NCI-H1048 (cell line): Measurements from ENCODE around the gene SDR42E2.
"Not testable (repeated sequence)": the region's sequence is repeated elsewhere in the genome, so short reads cannot be mapped to it uniquely, and the experiment has no call there.

Source experiments
- DNase-seq: peaks from one replicate; lab custom pipeline; 2025; lab: John Stamatoyannopoulos, UW

SDR42E2 gene

GRCh38 chr16:22191532-22192260 is 29.4 kb downstream of the SDR42E2 start:
- no peak for DNase-seq

DNA sequence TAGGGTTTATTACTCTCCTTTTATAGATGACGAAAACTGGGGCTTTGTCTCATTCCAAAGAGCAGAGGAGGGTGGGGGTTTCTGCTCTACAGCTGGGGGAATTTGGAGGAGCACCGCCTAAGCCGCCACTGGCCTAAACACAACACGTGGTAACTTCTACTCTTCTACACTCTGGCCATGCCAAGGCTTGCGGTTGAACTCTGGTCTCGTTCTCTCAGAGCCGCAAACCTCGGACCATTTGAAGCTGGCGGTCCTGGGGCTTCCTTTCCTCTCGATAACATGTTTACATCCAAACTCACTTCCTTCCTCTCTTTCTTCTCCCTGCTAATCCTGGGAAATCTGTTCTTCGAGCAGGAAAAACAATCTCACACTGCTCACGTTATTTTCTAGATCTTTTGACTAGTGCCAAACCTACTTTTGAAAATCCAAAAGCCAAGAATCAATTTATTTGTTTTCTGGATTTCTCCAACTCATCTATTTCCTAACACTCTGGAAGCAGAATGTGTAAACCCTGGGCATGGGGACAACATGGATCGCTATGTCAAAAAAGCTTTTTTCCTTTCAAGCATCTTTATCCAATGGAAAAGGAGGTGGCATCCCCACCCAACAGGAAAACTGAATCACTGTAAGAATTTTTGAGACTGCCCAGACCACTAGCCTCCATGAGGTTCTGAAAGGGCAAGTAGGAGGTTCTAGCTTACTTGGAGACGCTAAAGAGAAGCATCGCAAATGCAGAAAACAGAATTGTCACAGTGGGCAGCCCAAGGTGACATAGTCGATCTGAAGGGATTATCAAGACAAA is 30.2 kb downstream of the SDR42E2 start:
- DNase-seq: no peak

- no peak for DNase-seq
Observed at GRCh38 chr16:22193063-22193411, 30.7 kb downstream of the SDR42E2 start.

DNA sequence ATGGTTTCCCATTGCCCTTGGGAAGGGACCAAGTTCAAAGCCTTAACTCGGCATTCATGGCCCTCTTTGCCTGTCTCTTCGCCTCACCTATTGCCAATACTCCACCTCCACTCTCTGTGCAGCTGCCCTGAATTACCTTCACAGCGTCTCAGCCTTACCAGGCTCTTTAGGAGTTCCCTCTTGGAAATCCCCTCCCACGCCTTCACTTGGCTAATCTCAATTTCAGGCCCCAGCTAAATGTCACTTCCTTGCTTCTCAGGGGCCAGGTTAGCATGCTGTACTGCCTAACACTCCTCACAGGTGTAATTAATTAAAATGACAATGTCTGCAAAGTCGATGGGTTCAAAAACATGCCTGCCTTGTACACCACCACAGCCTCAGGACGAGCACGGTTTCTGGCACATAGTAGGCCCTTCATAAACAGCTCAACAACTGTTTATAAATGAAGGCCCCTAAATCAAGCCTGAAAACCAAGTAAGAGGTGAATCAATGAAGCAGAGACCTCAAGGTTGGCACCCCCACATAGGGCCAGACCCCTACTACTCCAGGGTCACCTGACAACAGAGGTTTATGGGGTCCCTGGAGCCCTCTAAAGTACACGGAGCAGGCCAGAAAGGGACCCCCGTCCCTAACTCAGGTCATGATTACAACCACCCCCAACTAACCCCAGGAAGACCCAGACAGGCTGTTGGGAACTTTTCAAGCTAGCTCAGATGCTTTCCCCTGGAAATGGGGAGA is 32.6 kb downstream of the SDR42E2 start:
- no peak for DNase-seq

DNA sequence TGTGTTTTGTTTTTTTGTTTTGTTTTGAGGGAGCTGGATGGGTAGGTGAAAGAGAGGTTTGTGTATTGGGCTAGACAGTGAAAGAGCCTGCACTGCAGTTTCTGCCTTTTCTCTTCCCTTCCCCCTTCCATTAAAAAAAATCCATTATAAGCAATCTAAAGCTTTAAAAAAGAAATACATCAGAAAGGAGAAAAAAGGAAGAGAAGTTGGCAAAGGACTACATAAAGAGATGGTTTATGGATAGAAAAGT is 33.1 kb downstream of the SDR42E2 start:
- DNase-seq: no peak

GRCh38 chr16:22195695-22196558 is 33.6 kb downstream of the SDR42E2 start:
- DNase-seq: no peak

GRCh38 chr16:22196559-22197168 is 34.4 kb downstream of the SDR42E2 start:
- DNase-seq: not testable (repeated sequence)

DNA sequence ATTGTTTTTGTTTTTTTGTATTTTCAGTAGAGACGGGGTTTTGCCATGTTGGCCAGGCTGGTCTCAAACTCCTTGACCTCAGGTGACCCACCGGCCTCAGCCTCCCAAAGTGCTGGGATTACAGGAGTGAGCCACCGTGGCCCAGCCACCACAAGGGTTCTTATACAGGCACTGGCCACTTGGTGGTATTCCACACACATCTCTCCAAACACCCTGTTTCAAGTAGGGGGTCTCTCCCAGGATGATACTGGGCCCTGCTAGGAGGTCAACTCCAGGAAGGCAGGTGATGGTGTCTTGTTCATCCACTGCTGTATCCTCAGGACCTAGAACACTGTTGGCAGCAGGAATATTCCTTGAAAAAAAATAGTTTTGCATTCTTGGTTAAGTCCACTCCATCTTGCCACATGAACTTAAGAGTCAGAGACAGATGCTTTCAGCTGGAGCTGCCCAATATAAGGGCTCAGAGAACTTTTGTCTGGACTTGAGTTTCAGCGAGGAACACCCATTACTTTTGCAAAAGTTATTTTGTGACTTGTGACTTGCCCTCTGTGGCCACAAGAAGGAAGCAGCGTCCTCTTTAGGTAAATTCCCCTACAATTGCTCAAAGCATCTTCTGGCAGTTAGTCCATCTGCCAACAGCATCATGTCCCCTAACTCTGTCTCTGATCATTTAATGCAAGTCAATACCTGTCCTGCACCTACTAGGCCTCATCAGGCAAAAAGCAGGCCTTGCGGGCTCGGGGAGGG is 36.4 kb downstream of the SDR42E2 start:
- DNase-seq: no peak

DNA sequence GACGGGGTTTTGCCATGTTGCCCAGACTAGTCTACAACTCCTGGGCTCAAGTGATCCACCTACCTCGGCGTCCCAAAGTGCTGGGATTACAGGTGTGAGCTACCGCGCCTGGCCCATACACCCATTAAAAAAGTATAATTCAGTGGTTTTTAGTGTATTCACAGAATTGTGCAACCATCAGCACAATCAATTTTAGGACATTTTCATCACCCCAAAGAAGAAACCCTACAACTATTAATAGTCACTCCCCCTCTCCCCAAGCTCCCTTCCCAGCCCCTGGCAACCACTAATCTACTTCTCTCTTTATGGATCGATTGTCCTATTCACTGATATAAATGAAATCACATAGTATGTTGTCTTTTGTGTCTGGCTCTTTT is 39.9 kb downstream of the SDR42E2 start:
- no peak for DNase-seq

GRCh38 chr16:22203091-22203490 is 40.8 kb downstream of the SDR42E2 start:
- no peak for DNase-seq

DNA sequence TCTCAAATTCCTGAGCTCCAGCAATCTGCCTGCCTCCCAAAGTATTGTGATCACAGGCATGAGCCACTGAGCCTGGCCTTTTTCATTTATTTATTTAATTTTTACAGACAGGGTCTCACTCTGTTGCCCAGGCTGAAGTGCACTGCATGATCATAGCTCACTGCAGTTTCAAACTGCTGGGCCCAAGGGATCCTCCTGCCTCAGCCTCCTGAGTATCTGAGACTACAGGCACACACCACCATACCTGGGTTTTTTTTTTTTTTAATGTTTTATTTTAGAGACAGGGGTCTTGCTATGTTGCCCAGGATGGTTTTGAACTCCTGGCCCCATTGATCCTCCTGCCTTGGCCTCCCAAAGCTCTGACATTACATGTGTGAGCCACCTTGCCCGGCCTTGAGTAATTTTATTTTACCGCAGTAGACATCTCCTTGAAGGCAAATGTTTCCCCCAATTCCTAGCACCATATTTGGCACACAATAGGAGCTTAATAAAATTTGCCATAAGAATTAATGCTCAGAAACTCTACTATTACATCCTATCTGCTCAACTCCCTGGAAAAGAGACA is 41.9 kb downstream of the SDR42E2 start:
- DNase-seq: no peak

DNA sequence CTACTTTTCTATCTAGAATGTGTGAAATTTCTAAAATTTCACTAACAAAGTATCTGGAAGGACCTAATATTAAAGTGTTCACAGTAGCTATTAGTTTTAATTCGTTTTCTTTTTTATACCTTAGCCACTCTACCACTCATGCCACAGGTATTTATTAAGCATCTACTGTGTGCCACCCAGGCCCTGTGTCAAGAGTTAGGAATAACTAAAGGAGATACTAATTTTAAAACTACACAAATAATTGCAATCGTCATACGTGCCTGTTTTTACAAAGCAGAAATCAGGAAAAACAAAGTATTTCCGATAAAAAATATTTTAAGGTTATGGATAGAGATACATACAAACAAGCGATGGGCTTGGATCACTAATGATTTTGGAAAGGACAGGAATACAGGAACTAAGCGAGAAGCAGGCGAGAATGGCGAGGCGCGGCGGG is 43.3 kb downstream of the SDR42E2 start:
- DNase-seq: no peak

DNA sequence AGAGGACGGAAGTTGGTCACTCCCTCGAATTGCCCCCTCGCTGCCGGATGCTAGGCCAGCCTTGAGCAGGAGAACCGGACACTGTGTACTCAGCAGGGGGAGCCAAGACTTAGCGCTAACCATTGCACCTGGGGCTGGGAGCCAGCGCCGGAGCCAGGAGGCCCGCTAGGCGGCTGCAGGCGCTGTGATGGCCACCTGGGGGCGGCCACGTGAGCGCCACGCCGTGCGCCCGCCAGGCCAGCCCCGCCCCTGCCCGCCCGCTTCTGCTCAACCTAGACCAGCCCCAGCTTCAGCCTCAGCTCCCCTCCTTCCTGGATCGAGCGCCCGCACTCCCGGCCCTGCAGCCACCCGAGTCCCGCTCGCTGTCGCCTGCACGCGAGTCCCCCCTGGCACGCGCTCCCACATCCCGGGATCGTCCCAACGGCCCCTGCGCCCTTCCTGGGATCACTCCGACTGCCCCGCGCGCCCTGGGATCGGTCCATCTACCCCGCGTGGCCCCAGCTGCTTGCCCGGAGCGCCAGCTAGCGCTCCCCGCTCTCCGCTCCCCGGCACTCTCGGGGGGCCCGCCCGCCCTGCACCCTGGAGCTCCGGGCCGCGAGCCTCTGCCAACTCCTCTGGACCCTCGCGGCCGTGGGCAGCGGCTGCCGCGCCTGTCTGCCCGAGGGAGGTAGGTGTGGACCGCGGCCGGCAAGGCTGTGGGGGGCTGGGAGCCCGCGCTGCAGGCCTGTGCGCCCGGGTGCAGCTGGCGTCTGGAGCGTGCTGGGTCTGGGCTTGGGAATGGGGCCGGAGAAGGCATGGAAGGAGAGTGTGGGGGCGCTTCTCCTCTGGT is 43.9 kb downstream of the SDR42E2 start, which contains the start of gene EEF2K:
EEF2K (plus strand) TSS at position 266 of the 829 bp plus-strand sequence. CDS start 19,452 bp downstream, outside the sequence.
- DNase-seq: no peak

- DNase-seq: no peak
Observed at GRCh38 chr16:22206842-22207714, 44.8 kb downstream of the SDR42E2 start.

DNA sequence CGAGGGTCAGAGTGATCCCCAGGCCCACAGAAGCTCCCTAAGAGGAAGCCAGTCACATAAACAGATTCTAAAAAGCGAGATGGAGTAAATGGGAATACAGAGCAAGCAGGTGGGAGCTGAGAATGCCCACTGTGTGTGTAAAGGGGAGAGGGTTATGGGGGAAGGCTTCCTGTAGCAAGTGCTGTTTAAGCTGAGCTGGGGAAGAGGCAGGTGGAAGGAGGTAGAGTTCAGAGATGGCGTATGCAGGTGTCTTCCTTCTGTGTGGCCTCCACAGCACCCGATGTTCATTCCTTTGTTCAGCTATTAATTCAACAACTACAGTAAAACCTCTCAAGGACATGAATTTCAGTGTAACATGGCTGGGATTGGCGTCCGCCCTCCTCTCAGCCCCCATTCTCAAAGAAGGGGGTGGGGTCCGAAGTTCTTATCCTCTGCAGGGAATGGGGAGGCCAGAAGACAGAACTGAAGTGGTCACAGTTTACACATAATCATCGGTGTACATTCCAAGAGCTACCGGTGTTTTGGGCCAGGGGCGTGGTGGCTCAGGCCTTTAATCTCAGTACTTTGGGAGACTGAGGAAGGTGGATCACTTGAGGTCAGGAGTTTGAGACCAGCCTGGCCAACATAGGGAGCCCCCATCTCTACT is 45.5 kb downstream of the SDR42E2 start:
- DNase-seq: no peak

GRCh38 chr16:22210285-22210684 is 48.0 kb downstream of the SDR42E2 start:
- DNase-seq: no peak

- DNase-seq: no peak
Observed at GRCh38 chr16:22210854-22211253, 48.5 kb downstream of the SDR42E2 start.

GRCh38 chr16:22213236-22213635 is 50.9 kb downstream of the SDR42E2 start:
- no peak for DNase-seq
